Keratinocyte (primary cell): ENCODE data around the gene TLL1.

Experiments
- CTCF ChIP-seq, 3 experiments: IDR thresholded peaks in 1 of 3; conservative IDR thresholded peaks in 1 of 3; optimal IDR thresholded peaks in 1 of 3; 2 replicates in 2 of 3; 3 replicates in 1 of 3; pipeline versions ENCODE3 to v1.5.1; 2011; ENCODE audit warnings: low read length in 3 of 3, mild to moderate bottlenecking in 3 of 3, moderate library complexity in 2 of 3, control low read depth in 1 of 3, inconsistent platforms in 1 of 3; ENCODE audit not compliant: insufficient read depth in 2 of 3; ENCODE audit errors: extremely low read depth in 1 of 3
- EZH2 ChIP-seq: IDR thresholded peaks from one replicate; pipeline ENCODE4 v1.6.1; 2012; ENCODE audit warnings: inconsistent platforms, mild to moderate bottlenecking, low read length, moderate library complexity

GRCh38 chr4:165844161-165844560 is 28.9 kb upstream of the TLL1 start:
- TF ChIP-seq CTCF (optimal IDR thresholded peaks at IDR 0.05 in 1 of 3, IDR thresholded peaks at IDR 0.05 in 1 of 3, conservative IDR thresholded peaks at IDR 0.05 in 1 of 3; ENCODE audit: extremely low read depth in 1 of 3, insufficient read depth in 2 of 3, low read length in 3 of 3): no peak
- TF ChIP-seq EZH2: no peak
